GM21825 (cell line): ENCODE data around the gene NEU4.
A peak's percentile ranks its signal among the peaks of the same experiment; 100 is the strongest.
"Not testable (repeated sequence)": the region's sequence is repeated elsewhere in the genome, so short reads cannot be mapped to it uniquely, and the experiment has no call there.

Experiments used
- ATAC-seq: cut with Tn5 transposase; IDR thresholded peaks from one replicate; pipeline ENCODE4 v1.9.1; 2021; ENCODE audit warnings: mild to moderate bottlenecking, moderate library complexity; ENCODE audit not compliant: unreplicated experiment

The NEU4 gene

GRCh38 chr2:241811952-241812729, 3.1 kb downstream of the NEU4 start:
- ATAC-seq, result no peak

GRCh38 chr2:241812730-241813643, 4.0 kb downstream of the NEU4 start:
- no peak for ATAC-seq

DNA sequence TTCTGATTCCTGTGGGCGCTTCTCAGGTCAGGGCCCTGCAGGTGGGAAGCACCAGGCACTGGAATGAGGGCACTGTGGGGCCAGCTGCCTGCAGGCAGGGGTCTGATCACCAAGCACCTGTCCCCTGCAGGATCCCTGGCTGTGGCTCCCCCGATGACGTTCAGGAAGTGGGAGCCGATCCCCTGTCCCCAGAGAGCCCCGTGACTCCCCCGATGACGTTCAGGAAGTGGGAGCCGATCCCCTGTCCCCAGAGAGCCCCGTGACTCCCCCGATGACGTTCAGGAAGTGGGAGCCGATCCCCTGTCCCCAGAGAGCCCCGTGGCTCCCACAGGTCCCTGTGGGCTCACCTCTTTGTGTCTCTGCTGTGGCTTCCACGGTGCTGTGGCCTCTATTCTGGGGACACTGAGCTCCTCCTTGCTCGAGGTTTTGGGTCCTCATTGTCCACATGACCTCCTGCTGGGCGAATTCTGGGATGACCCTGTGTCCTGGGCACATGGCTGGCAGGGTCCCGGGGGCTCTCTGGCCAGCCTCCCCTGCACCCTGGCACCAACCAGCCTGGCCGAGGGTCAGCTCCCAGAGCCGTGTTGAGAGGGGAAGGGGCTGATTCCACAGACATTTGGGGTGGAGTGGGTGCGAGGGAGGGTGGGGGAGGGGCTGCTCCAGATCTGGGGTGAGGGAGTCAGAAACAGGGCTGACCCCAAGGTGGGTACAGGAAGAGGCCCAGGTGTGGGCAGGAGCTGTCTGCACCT, 4.8 kb downstream of the NEU4 start:
- ATAC-seq, result peak; percentile 27

- ATAC-seq, result no peak
These were observed 5.3 kb downstream of the NEU4 start for GRCh38 chr2:241814393-241814642.

DNA sequence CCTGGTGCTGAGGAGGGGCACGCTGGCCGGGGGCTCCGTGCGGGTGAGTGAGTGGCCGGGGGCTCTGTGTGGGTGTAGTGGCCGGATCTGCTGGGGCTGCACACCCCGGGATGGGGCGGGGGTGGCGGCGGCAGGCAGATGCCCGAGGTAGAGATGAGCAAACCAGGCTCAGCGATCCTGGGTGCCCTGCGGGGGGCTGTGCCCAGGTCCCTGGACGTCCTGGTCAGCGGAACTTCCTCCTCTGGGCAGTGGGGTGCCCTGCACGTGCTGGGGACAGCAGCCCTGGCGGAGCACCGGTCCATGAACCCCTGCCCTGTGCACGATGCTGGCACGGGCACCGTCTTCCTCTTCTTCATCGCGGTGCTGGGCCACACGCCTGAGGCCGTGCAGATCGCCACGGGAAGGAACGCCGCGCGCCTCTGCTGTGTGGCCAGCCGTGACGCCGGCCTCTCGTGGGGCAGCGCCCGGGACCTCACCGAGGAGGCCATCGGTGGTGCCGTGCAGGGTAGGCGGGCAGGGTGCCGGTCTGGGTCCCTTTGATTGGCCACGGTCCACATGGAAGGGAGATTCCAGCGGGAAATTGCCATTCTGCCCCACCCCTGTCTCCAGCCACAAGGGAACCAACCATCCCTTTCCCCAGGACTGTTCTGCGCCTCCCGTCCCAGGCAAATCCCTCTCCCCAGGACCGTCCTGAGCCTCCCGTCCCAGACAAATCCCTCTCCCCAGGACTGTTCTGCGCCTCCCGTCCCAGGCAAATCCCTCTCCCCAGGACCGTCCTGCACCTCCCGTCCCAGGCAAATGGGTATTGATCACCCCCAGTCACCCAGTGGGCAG, 5.9 kb downstream of the NEU4 start:
- ATAC-seq, result no peak

GRCh38 chr2:241815477-241816430, 6.8 kb downstream of the NEU4 start:
- no peak for ATAC-seq

- ATAC-seq, result no peak
These were observed 7.6 kb downstream of the NEU4 start for GRCh38 chr2:241816431-241817121.

- ATAC-seq, result no peak
These were observed 8.3 kb downstream of the NEU4 start for GRCh38 chr2:241817126-241817820.

DNA sequence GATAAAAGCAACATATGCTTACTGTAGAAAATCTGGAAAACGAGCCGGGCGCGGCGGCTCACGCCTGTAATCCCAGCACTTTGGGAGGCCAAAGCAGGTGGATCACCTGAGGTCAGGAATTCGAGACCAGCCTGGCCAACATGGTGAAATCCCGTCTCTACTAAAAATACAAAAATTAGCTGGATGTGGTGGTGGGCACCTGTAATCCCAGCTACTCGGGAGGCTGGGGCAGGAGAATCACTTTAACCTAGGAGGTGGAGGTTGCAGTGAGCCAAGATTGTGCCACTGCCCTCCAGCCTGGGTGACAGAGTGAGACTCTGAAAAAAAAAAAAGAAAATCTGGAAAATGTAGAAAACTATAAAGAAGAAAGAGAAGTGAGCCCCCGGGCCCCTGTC, 8.8 kb downstream of the NEU4 start:
- ATAC-seq, result not testable (repeated sequence)

DNA sequence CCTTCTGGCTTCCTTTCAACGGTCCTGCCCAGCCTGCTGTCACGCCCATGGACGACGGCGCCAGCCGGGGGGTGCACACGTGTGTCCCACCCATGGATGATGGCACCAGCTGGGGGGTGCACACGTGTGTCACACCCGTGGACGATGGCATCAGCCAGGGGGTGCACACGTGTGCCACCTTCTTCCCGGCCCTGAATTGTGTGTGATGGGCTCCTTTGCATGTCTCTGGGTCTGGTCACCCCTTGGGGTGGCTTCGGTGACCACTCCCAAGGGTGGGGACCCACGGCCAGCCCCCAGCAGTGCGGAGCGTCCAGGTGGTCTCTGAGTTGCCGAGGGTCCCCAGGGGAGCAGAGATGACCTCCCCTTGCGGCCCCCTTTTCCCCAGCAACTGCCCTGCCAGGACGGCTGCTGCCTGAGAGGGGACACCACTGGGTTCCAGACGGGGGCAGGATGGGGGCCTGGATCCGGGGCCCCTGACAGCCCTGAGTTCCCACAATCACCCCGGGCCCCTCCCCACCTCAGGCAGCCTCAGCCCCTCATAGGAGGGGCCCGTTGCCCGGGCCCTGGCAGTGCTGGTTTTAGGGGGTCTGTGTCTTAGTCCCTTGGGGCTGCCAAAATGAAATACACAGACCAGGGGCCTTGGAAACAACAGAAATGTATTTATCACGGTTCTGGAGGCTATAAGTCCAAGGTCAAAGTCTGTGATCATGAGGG, 9.4 kb downstream of the NEU4 start:
- no peak for ATAC-seq

DNA sequence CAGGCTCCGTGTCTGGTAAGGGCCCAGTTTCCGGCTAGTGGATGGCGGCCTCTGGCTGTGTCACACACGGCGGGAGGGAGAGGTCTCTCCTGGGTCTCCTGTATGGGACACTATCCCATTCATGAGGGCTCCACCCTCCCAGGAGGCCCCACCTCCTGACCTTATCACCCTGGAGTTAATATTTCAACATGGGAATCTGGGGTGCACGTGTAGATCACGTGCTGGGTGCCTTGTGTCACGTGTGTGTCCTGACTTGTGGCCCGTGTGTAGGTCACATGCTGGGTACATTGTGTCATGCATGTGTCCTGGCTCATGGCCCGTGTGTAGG, 9.9 kb downstream of the NEU4 start:
- no peak for ATAC-seq

DNA sequence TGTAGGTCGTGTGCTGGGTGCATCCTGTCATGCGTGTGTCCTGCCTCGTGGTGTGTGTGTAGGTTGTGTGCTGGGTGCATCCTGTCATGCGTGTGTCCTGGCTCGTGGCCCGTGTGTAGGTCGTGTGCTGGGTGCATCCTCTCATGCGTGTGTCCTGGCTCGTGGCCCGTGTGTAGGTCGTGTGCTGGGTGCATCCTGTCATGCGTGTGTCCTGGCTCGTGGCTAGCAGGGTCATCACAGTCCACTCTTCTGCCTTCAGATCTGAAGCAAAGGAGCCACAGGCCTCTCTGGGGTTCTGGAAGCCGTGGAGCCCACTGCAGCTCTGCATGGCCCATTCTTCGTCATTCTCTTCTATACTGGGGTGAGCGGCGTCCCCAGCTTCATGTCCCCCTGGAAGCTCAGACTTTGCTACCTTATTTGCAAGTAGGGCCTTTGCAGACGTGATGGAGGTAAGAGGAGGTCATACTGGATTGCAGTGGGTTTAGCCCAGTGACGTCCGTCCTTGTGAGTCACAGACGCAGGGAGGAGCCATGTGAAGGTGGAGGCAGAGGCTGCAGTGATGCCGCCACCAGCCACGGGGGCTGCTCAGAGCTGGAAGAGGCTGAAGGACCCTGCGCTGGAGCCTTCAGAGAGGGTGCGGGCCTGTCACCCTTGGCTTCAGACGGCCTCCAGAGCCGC, 11.1 kb downstream of the NEU4 start:
- ATAC-seq, result not testable (repeated sequence)

GRCh38 chr2:241820625-241821384, 11.8 kb downstream of the NEU4 start:
- ATAC-seq, result no peak

DNA sequence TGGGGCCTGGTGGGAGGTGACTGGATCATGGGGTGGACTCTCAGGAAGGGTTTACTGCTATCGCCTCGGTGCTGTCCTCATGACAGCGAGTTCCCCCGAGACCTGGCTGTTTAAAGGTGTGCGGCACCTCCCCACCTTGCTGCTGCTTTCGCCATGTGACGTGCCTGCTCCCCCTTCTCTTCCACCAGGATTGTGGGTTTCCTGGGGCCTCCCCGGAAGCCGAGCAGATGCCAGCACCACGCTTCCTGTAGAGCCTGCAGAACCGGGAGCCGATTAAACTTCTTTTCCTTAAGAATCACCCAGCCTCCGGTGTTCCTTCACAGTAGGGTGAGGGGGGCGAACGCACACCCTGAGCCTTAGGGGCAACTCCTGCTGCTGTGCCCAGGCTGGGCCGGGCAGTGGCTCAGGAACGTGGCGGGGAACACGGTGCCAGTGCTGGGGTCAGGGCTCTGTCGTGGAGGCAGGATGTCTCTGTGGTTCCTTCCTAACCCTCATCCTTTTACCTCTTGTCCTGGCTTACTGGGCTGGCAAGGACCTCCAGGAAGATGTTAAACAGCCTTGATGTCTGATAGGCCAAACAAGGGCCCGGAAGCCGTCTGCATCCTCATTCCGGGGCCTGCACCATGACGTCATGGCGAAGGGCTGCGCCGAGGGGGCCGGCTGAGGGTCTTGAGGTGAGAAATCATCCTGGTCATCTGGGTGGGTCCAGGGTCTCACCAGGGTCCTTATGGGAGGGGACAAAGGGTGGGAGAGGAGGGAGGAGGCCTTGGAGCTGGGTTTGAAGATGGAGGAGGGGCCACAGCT, 12.7 kb downstream of the NEU4 start:
- ATAC-seq, result no peak

- ATAC-seq, result no peak
These were observed 13.3 kb downstream of the NEU4 start for GRCh38 chr2:241822264-241822623.
